ENCODE measurements around the gene ADRA2B. TPM values are rescaled to one million over a fixed set of nuclear protein-coding genes. Genes with fewer than 3 reads are reported as not detected.

The ADRA2B gene
- total RNA-seq, 2 donors from 2014 or later = 0.54 to 0.90 TPM

- Histone ChIP-seq H3K9me3 (no peaks in the 10 kb centered on the region), H3K9ac (ENCODE audit: low read depth in 2 of 2, low read length in 2 of 2) (no peak overlapping the region), H3K27me3 (no peaks in the 10 kb centered on the region), H3K27ac (no peak overlapping the region), H3K4me3 (no peak overlapping the region), H3K36me3 (no peaks in the 10 kb centered on the region), H3K4me1 (no peaks in the 10 kb centered on the region)
- intact Hi-C loops (cut with DNase I) = no loop called here
- DNase-seq = peak; percentile 15
- TF ChIP-seq CTCF (IDR thresholded peaks at IDR 0.05) = no peak
These were observed 33.1 kb downstream of the ADRA2B start for GRCh38 chr2:96083064-96083939.

- H3K4me1 ChIP-seq = no peaks in the 10 kb centered on the region
- no peaks in the 10 kb centered on the region for H3K27me3 ChIP-seq
- intact Hi-C loops (cut with DNase I) = no loop called here
- H3K9me3 ChIP-seq = no peaks in the 10 kb centered on the region
- DNase-seq = peak; percentile 12
- no peaks in the 10 kb centered on the region for H3K36me3 ChIP-seq
- no peak overlapping the region for H3K4me3 ChIP-seq
- H3K9ac ChIP-seq (ENCODE audit: low read depth in 2 of 2, low read length in 2 of 2) = no peak overlapping the region
- no peak overlapping the region for H3K27ac ChIP-seq
- TF ChIP-seq CTCF (IDR thresholded peaks at IDR 0.05) = no peak
These were observed 33.9 kb downstream of the ADRA2B start for GRCh38 chr2:96082211-96083063.

- Histone ChIP-seq H3K27me3 (no peaks in the 10 kb centered on the region), H3K9me3 (no peaks in the 10 kb centered on the region), H3K36me3 (no peaks in the 10 kb centered on the region), H3K27ac (no peak overlapping the region), H3K4me1 (no peaks in the 10 kb centered on the region), H3K9ac (ENCODE audit: low read depth in 2 of 2, low read length in 2 of 2) (no peak overlapping the region), H3K4me3 (no peak overlapping the region)
- intact Hi-C loops (cut with DNase I) = no loop called here
- no peak for DNase-seq
- no peak for TF ChIP-seq CTCF (IDR thresholded peaks at IDR 0.05)
These were observed 35.3 kb downstream of the ADRA2B start for GRCh38 chr2:96081042-96081441.

- no peak overlapping the region for H3K27ac ChIP-seq
- intact Hi-C loops (cut with DNase I) = no loop called here
- H3K9ac ChIP-seq (ENCODE audit: low read depth in 2 of 2, low read length in 2 of 2) = no peak overlapping the region
- TF ChIP-seq CTCF (IDR thresholded peaks at IDR 0.05) = no peak
- H3K36me3 ChIP-seq = no peaks in the 10 kb centered on the region
- no peaks in the 10 kb centered on the region for H3K9me3 ChIP-seq
- no peaks in the 10 kb centered on the region for H3K4me1 ChIP-seq
- DNase-seq = no peak
- no peak overlapping the region for H3K4me3 ChIP-seq
- no peaks in the 10 kb centered on the region for H3K27me3 ChIP-seq
These were observed 41.1 kb downstream of the ADRA2B start for GRCh38 chr2:96075199-96075771.

GRCh38 chr2:96074156-96074555 is 42.2 kb downstream of the ADRA2B start:
- Histone ChIP-seq H3K9ac (ENCODE audit: low read depth in 2 of 2, low read length in 2 of 2) (no peak overlapping the region), H3K36me3 (no peaks in the 10 kb centered on the region), H3K4me3 (no peak overlapping the region), H3K9me3 (no peaks in the 10 kb centered on the region), H3K4me1 (no peaks in the 10 kb centered on the region), H3K27ac (no peak overlapping the region), H3K27me3 (no peaks in the 10 kb centered on the region)
- TF ChIP-seq CTCF (IDR thresholded peaks at IDR 0.05) = no peak
- no peak for DNase-seq
- intact Hi-C loops (cut with DNase I) = no loop called here

All from colonic mucosa (tissue), 4 donors.